GM21619 (cell line): Measurements from ENCODE around the gene DMGDH.

Experiments
- ATAC-seq: cut with Tn5 transposase; IDR thresholded peaks from one replicate; pipeline ENCODE4 v1.9.1; 2021; ENCODE audit not compliant: unreplicated experiment

Gene DMGDH

DNA sequence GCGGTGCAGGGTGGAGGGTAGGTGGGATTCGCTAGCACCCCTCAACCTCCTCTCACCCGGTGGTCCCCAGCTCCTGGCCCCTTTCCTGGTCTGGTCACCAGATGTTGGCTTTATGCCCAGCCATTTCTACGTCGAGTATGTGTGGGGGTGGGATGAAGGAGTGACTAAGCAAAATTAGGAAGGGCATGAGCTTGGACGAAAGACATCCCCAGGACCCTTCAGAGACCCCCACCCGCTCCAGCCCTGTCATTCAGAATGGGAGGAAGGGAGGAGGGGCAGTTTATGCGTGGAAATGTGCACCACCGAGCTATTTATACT is 835 bp upstream of the DMGDH start:
- ATAC-seq: no peak

DNA sequence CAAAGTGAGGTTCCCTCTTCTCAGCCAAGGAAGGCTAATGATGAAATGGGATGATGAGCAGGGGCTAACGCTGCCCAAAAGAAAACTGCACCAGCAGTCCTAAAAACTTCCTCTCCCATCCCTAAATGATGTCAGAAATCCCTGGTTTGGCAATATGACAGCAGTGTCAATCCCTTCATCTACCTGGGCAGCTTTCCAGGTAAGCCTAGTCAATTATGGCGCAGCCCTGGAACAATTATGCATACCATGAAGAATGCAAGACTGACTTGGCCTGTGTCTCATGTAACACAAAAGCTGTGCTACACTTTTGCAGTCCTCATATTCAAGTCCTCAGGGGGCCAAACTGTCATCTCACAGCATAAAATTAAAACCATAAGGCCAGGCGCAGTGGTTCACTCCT is 7.0 kb downstream of the DMGDH start:
- no peak for ATAC-seq

DNA sequence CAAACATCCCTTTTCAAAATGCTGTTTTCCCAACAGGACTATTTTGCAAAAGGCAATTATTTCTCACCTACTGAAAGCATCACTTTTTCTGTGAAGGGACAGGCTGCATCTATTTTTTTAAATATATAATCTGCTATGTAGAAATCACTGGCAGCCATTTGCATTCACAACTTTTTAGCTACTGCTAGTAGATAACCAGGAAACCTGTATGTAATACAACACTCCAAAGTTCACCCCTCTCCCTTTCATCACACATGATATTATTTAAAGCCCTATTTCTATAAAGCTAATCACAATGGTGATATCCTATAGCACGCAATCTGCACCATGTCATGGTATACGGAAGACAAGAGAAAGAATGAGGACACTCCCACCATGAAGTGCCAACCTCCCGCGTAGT is 9.8 kb downstream of the DMGDH start:
- ATAC-seq: no peak

DNA sequence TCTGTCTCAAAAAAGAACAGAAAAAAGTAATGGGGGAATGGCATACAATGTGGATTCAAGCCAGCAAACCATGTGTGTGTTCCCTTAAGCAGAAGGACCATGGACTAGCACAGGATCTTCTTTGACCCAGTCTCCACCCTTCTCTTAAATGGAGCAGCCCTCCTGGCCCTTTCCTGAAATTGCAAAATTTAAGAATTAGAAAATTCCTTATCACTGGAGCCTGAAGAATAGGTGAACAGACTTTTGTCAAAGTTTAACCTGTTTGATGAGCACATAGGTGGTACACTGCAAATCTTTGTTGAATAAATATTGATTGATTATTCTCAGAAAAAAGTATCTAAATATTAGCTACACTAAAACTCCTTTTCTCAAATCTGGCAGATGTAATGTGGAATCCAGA is 12.6 kb downstream of the DMGDH start:
- ATAC-seq: no peak

DNA sequence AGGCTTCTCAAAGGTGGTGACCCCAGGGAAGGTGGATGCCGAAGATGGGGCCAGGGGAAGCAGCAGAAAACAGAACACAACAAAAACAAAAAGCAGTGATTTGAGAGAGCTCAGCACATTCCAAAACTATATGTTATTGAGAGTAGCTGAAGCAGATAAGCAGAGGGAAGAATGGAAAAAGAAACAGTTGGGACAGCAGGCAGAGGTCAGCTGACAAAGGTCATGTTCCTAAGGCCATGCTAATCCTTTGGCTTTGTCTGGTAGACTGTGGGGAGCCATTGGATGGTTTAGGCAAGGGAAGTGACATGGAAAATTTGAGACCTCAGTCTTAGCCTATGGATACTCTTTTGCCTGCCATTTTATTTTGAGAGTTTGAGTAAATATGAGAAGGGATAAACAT is 14.5 kb downstream of the DMGDH start:
- no peak for ATAC-seq

DNA sequence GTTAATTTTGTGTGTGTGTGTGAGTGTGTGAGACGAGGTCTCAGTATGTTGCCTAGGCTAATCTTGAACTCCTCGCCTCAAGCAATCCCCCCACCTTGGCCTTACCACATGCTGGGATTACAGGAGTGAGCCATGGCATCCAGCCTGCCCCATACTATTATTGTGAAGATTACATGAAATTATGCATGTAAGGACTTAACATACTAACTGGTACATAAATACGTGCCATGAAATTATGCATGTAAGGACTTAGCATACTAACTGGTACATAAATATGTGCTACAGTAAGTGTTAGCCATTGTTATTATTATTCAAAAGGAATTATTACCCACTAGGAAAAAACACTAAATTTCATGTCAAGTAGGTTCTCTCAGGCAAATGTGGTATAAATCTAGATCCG is 16.2 kb downstream of the DMGDH start:
- ATAC-seq: no peak

DNA sequence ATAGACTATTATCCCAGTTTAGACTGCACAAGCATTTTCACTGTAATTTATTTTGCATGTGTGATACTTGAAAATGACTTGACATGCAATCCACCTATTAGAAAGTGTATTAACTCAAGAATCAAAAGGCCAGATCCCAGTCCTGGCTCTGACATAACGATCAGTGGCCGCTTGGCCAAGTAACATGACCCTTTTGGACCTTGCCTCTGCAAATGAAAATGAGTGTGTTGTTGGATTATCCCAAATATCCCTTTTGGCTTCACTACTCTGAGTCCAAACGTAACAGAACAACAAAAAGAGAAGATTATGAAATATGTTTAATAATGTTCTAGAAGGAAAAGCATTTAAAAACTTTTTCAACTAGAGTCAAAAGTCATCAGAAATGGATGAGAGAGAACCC is 19.0 kb downstream of the DMGDH start:
- no peak for ATAC-seq

DNA sequence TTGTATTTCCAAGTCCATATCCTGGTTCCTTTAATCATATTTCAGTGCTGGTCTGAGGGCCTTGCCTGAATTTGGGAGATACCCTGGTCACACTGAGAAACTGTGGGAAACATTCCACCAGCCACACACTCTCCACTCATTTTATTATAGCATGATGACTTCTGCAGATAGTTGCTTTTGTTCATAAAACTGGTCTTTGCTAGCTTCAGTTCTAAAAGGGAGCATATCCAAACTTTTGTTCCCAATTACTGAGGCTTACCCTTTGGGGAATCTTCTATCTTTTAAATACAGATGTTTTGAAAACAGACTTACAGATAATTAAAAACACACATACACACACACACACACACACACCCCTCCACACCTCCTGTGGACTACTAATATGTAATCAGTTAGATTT is 21.0 kb downstream of the DMGDH start:
- no peak for ATAC-seq

DNA sequence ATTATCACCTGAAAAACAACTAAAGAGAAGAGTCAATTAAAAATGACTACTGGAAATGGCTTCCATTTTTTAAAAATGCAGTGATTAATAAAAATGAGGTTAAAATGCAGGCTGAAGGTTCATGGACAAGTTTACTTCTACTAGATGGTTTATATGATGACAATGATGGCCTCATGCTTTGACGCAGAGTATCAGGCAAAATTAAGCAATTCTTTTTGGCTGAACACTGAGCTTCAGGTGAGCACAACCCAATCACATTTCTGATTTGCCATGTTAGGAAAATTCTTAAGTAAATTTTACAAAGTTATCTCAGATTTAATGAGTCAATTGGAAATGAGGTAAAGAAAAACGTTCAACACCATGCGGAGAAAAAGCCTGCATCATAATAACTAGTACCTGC is 22.3 kb downstream of the DMGDH start:
- ATAC-seq: no peak

DNA sequence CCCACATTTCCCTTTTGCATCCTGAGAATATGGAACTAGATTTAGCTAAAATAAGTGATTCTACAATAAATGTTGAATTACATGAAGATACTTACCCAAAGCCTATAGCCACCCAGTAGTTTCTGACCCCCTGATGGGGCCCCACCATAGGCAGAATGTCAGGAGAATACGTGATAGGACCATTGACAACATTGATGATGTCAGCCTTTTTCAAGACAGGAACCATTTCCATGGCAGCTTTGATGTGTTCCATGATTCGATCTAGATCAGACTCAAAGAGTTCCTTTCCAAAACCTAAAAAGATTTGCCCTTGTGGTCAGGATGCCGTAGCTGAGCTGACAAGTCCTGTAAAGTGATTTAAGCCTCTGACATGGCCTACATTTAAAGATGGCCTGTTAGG is 27.3 kb downstream of the DMGDH start:
- ATAC-seq: no peak

DNA sequence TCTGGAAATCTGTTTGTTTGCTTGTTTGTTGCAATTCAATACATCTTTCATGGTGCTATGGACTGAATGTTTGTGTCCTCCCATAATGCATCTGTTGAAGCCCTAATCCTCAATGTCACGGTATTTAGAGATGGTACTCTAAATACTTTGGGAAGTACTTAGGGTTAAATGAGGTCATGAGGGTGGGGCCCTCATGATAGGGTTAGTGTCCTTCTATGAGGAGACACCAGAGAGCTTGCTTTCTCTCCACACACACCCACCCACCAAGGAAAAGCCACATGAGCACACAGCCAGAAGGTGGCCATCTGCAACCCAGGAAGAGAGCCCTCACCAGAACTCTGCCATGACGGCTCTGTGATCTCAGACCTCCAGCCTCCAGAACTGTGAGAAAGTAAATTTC is 32.7 kb downstream of the DMGDH start:
- no peak for ATAC-seq

DNA sequence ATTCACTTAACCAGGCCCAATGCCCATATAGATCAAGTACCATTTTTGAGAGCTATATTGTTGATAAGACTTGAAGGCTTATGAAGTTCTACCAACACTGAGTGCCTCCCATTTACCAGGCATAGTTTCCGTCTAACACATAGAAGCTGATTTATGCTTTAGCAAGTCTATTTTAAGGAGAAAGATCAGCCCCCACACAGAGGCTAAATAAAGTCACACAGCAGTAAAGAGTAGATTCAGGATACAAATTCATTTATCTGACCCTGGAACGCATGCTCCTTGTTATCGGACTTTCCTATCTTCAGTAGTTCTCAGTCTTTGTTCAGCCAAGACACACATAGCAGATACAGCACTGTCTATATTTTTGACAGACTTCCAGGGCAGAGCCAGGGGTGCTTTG is 34.2 kb downstream of the DMGDH start:
- no peak for ATAC-seq

DNA sequence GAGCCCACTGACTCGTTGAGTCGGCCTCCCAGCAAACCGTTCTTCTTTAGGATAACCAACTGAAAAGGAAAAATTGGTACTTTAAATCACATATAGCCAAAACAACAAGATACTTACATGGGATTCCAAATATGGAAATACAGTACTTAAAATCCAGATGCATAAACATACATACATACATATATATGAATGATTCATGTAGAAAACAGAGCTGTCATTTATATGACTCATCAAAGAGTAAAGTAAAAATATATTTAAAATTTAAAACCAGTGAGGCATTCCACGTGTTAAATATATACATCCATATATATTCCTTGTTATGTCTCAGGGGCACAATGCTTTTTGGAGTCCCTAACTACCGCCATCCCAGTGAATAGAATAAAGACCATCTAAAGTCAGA is 36.7 kb downstream of the DMGDH start:
- ATAC-seq: no peak

DNA sequence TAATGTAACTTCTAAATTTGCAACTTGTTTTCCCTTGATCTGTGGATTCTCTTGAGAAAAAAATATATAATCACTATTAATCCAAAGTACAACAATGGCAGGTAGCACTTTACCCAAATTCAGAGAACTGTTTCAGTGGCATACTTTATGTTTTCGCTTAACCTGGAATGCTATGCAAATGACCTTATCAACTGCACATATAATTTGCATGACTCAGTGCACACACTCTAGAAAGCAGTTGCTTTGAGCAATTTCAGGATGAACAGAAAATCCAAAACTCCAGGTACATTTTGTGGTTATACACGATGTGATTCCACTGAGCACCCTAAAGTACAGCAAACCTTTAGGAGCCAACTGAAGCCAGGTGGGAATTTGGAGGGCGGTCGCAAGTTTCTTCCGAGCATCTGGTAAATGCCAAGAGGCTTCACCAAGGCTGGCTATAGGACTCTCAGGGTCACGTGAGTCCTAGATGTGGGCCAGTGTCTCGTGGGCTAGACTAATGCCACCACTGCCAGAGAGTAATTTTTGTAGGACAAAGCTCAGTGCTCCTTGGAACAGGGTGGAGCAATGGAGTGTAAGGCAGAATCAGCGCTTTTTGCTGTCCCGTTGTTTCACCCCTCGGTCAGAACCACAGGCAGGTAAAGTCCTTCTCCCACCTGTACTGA is 37.3 kb downstream of the DMGDH start:
- ATAC-seq: no peak

DNA sequence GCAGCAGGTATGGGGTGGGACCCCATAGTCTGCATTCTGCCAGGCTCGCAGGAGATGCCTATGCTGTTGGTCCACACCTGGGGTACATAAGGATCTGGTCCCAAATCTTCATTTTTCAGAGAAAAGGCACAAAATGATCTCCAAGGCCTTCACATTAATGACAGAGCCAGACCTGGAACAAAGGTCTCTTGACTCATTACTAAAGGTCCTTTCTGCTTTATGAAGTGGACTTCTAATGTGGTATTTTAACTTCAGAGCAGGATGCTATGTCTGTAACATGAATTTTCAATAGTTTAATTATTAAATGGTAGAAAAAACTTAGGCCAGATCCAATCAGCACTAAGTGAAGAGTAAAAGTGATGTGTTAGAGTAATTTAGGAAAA is 38.0 kb downstream of the DMGDH start:
- no peak for ATAC-seq

DNA sequence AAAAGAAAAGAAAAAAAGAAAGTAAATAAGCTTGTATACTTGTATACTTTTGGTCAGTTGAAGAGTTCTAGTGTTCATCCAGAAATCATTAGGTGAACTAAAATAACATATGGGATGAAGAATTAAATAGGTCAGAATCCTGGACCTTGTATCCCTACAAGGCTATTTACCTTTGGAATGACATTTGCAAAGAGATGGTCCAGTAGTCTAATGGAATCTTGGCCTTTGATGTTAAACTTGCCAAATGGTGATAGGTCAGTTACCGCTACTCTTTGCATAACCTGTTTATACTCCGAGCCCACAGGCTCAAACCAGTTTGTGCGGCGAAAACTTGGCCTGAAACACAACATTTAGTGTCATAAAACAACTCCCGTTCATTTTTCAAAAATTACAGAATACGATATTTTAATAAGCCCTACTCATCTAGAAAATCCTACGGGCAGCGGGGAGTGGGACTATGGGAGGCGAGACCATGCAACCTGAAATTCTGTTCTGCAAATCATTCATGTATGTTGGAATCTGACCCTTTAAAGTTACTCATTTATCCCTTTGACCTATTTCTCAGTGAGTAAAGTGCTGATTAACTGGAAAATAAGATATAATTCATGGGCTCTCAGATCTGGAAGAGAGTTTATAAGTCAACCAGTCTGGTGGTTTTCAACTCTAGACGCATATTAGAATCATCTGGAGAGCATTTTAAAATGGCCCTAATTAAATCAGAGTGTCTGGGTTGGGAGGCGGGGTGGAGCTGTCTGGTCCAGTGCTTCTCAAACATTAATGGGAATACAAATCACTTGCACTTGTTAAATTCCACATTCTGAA is 38.6 kb downstream of the DMGDH start:
- ATAC-seq: no peak

DNA sequence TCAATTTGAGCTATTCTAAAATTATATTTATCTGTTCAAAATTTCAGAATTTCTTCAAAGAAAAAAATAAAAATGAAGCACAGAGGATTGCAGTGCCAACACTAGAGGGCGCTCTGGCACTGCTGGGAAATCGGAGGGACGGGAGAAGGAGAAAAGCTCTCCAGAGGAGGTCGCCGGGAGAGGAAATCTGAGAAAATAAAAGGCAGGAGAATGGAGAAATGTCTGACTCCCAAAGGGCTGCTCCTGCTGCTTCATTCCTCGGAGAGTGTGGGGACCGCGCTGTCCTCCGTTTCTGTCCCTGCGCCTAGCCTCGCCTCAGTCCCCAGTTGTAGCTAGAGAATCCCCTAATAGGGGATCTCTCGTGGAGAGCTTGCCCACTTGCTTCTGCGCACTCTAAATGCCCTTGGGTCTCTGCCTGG is 44.4 kb downstream of the DMGDH start:
- no peak for ATAC-seq

DNA sequence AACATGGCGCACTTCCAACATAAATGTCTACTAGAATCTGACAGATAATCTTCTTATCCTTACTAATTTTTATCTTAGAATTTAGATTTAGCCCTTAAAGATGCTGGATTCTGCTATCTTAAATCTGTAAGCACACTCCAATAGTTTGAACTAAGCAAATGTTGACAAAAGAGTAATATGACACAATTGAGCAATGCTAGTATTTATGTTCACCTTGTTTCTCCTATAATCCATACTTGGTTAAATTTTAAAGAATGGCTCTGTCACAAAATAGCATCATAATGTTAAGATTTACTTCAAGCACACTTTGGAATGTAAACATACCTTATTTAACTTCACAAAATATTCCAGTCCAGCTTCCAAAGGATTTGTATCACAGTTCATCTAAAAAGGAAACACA is 45.5 kb downstream of the DMGDH start:
- ATAC-seq: no peak

DNA sequence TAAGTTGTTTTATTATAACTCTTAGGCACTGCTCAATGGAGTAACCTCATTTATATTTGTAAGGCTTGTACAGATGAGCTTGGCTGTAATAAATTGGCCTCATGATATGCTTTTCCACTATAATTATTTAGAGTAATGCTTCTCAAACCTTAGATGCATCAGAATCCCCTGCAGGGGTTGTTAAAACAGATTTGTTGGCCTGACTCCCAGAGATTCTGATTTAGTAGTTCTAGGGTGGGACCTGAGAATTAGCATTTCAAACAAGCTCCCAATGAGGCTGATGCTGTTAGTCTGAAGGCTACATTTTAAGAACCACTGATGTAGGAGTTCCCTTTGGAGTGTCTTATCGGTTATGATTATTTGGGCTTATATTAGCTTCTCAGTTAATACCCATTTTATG is 46.1 kb downstream of the DMGDH start:
- ATAC-seq: no peak

DNA sequence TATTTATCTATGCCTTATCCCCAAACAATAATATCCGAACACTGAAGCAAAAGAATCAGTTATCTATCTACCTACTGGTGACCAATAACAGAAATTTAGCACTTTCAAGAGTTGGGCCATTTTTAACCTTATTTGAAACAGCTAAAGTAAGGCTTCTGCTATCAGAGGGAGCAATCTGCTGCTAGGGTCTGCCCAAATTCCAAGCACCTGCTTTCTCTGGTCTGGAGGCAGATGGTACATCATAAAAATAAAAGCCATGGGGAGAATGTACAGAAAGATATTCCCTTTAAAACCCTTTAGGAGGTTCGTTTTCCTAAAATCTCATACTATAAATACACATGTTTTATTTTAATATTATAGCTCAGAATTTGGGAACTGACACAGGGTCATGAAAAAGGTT is 46.7 kb downstream of the DMGDH start:
- ATAC-seq: no peak

DNA sequence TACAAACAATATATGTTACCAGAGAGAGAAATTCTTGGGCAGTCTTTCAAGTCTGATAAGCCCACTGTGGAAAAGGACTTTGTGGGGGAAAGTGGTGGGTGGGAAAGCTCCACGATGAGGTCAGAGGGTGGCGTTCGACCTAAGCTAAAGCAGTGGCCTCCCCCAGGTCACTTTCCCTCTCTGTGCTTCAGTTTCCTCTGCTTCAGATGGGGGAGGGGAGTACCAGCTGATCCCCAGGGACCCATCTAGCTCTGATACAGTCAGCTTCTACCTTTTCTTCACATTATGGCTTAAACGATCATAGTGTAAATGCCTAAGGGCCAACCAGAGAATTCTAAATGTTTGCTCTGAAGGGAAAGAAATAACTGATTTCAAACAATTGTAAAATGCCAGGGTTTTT is 47.7 kb downstream of the DMGDH start:
- no peak for ATAC-seq

DNA sequence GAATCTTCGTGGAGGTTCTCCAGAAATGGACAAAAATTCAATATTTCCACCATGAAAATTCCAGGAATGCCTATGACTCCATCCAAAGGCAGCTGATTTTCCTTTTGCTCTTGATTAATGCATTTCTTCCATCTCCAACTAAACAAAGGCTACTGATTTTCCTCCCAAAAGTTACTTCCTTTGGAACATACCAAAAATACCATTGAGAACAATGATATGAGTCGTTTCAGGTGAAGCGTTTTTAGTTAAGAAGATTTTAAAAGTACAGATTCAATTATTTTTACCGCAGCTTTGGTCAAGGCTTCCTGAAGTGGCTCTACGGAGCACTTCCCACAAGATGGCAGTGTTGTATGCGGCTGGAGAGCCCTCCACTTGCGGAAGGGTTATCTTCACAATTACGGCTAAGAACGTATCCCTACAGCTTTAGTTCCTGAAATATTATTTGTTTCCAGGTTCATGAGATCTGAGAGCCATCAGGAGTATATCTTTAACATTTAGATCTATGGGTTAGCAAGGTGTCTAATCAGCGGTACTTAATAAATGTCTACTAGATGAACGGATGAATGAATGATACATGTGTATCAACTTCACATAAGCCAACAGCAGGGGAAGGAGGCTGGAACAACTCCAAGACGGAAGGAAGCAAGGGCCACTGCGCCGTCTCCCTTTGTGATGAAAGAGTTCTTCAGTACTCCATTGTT is 48.5 kb downstream of the DMGDH start:
- no peak for ATAC-seq
